Spleen (tissue), 7 donors: Measurements from ENCODE around the gene IRS2.

Experiments
- POLR2A ChIP-seq, 3 donors: fragments of 450-650 bp; IDR thresholded peaks; one replicate each; pipeline ENCODE4 v1.5.1; 2017; ENCODE audit warnings: antibody characterized with exemption in 3 of 3, mild to moderate bottlenecking in 1 of 3
- POLR2AphosphoS5 ChIP-seq, 3 donors: sonication (generic); formaldehyde crosslinking; IDR thresholded peaks; one replicate each; pipeline ENCODE4 v1.5.1; 2017; ENCODE audit warnings: antibody characterized with exemption in 3 of 3
- TF ChIP-seq, protein P1 (sequence below), 11 experiments: fragments of 200-600 bp in 7 of 11; fragments of 450-650 bp in 4 of 11; sonication (generic) in 4 of 11; IDR thresholded peaks in 8 of 11; conservative IDR thresholded peaks in 3 of 11; 1 replicate in 7 of 11; 2 replicates in 4 of 11; pipeline versions ENCODE4 v1.4.0 to v1.8.0; 2016 to 2021; ENCODE audit warnings: antibody characterized with exemption in 11 of 11, inconsistent platforms in 4 of 11, mild to moderate bottlenecking in 1 of 11
- donor health status: DM: no; HTN: no; CAD: no; lungs with moderate emphysema.
- donor health status: DM: no; HTN: no; CAD: no.
- donor health status: DM: no; HTN: no; CAD: no.

DNA sequence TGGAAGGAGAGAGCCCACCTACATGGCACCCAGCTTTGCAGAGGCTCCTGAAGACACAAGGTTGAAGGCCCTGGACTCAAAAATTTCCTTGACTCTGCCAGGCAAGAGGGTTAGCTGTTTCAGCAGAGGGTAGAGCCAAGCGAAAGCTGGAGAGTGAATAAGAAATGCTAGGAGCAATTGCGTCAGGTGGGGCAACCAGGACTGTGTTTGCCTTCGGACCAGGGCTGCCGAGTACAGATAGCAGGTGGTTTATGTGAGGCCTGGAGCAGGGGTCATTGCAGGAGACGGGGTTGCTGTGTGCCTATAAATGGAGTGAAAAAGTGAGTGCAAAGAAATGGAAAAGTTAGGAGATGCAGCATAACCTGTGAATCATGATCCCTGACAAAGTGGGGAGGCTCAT lies 59.1 kb downstream of the IRS2 start:
- TF ChIP-seq, protein P1, sequence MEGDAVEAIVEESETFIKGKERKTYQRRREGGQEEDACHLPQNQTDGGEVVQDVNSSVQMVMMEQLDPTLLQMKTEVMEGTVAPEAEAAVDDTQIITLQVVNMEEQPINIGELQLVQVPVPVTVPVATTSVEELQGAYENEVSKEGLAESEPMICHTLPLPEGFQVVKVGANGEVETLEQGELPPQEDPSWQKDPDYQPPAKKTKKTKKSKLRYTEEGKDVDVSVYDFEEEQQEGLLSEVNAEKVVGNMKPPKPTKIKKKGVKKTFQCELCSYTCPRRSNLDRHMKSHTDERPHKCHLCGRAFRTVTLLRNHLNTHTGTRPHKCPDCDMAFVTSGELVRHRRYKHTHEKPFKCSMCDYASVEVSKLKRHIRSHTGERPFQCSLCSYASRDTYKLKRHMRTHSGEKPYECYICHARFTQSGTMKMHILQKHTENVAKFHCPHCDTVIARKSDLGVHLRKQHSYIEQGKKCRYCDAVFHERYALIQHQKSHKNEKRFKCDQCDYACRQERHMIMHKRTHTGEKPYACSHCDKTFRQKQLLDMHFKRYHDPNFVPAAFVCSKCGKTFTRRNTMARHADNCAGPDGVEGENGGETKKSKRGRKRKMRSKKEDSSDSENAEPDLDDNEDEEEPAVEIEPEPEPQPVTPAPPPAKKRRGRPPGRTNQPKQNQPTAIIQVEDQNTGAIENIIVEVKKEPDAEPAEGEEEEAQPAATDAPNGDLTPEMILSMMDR (IDR thresholded peaks at IDR 0.05 in 8 of 11, conservative IDR thresholded peaks at IDR 0.05 in 3 of 11), result no peak
- TF ChIP-seq POLR2AphosphoS5 (IDR thresholded peaks at IDR 0.05) (no peak), POLR2A (IDR thresholded peaks at IDR 0.05) (no peak)
